ENCODE results near the gene GNG8.
A peak's percentile ranks its signal among the peaks of the same experiment; 100 is the strongest.

Gene GNG8

DNA sequence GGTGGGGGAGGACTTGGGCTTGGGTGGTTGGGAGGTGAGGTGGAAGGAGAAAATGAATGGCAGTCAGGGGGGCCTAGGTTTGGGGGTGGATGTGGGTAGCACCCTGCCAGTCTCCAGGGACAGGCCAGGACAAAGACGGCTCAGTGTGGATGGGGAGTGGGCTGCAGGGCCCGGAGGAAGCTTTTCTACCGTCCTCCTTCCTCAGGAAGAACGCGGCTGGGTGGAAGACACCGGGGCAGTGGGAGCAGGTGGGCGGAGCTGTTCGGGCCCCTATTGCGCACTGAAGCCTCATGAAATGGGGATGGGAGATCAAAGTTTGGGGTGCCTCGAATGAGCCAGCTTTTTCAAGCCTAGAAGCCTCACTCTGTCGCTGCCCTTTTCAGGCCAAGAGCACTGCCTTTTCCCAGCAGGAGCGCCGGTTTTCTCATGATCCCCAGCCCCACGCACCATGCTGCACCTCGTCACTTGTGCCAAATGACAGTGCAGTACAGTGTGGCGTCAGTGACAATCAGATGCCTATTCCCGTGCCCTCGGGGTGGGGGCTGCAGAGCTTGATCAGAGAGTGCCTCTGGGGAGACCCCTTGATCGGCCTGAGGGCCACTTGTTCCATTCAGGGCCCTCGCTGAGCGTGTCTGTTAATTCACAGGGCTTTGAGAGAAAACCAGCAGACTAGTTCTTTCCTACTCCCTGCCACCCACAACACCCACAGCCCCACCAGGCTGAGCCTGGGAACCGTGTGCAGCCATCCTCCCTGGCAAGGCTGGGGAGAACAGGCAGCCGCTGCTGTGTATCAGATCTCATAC is 33.4 kb downstream of the GNG8 start:
- DNase-seq (ENCODE audit: low read depth), result no peak

GRCh38 chr19:46601318-46602224 is 34.4 kb downstream of the GNG8 start, which contains the start of gene CALM3:
CALM3 (plus strand) TSS chr19:46601330; CDS start chr19:46601435, 105 bp downstream.
- no peak for DNase-seq (ENCODE audit: low read depth)

GRCh38 chr19:46600384-46601317 is 35.4 kb downstream of the GNG8 start:
- DNase-seq (ENCODE audit: low read depth), result peak; percentile 91

GRCh38 chr19:46599716-46600373 is 36.2 kb downstream of the GNG8 start:
- DNase-seq (ENCODE audit: low read depth), result no peak

GRCh38 chr19:46598372-46598917 is 37.6 kb downstream of the GNG8 start:
- DNase-seq (ENCODE audit: low read depth), result no peak

GRCh38 chr19:46596008-46596407 is 40.0 kb downstream of the GNG8 start:
- DNase-seq (ENCODE audit: low read depth), result no peak

- no peak for DNase-seq (ENCODE audit: low read depth)
Measured at GRCh38 chr19:46591870-46592269, 44.1 kb downstream of the GNG8 start.

GRCh38 chr19:46591254-46591653 is 44.7 kb downstream of the GNG8 start:
- no peak for DNase-seq (ENCODE audit: low read depth)

GRCh38 chr19:46587861-46588260 is 48.1 kb downstream of the GNG8 start:
- no peak for DNase-seq (ENCODE audit: low read depth)

GRCh38 chr19:46586294-46586693 is 49.7 kb downstream of the GNG8 start:
- DNase-seq (ENCODE audit: low read depth), result no peak

GRCh38 chr19:46585539-46585938 is 50.5 kb downstream of the GNG8 start:
- no peak for DNase-seq (ENCODE audit: low read depth)

All from T-helper 22 cell (primary cell).